Fibroblast of mammary gland (primary cell): Measurements from ENCODE around the gene HAT1.

ENCODE experiments used
- DNase-seq: peaks from one replicate; pipeline ENCODE4 v3.0.0-alpha.2; 2010; ENCODE audit warnings: low read depth
- H3K4me3 ChIP-seq: 2 replicates; pipeline ENCODE4 v1.5.1; 2011; ENCODE audit warnings: low read depth, mild to moderate bottlenecking, low read length, moderate library complexity; ENCODE audit not compliant: control insufficient read depth
- TF ChIP-seq, protein P1 (sequence below): conservative IDR thresholded peaks from 2 replicates; pipeline ENCODE4 v1.5.1; 2011; ENCODE audit warnings: low read depth, low read length, inconsistent platforms; ENCODE audit not compliant: control insufficient read depth, insufficient read depth

Gene HAT1

GRCh38 chr2:171939058-171939742 is 16.9 kb downstream of the HAT1 start:
- DNase-seq: no peak
- H3K4me3 ChIP-seq: no peak overlapping the region
- TF ChIP-seq, protein P1, sequence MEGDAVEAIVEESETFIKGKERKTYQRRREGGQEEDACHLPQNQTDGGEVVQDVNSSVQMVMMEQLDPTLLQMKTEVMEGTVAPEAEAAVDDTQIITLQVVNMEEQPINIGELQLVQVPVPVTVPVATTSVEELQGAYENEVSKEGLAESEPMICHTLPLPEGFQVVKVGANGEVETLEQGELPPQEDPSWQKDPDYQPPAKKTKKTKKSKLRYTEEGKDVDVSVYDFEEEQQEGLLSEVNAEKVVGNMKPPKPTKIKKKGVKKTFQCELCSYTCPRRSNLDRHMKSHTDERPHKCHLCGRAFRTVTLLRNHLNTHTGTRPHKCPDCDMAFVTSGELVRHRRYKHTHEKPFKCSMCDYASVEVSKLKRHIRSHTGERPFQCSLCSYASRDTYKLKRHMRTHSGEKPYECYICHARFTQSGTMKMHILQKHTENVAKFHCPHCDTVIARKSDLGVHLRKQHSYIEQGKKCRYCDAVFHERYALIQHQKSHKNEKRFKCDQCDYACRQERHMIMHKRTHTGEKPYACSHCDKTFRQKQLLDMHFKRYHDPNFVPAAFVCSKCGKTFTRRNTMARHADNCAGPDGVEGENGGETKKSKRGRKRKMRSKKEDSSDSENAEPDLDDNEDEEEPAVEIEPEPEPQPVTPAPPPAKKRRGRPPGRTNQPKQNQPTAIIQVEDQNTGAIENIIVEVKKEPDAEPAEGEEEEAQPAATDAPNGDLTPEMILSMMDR: no peak

- no peak overlapping the region for H3K4me3 ChIP-seq
- TF ChIP-seq, protein P1: no peak
- DNase-seq: no peak
Measured at GRCh38 chr2:171939743-171940071, 17.4 kb downstream of the HAT1 start.

DNA sequence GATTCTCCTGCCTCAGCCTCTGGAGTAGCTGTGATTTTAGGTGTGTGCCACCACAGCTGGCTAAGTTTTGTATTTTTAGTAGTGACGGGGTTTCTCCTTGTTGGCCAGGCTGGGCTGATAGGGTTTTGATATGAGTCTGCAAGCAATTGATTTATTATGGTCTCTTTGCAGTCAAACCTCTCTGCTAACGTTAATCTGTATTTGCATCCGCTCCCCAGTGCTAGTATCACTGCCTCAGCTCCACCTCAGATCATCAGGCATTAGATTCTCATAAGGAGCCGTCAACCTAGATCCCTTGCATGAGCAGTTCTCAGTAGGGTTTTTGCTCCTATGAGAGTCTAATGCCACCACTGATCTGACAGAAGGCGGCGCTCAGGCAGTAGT is 19.0 kb downstream of the HAT1 start:
- H3K4me3 ChIP-seq: no peak overlapping the region
- no peak for DNase-seq
- TF ChIP-seq, protein P1: no peak

DNA sequence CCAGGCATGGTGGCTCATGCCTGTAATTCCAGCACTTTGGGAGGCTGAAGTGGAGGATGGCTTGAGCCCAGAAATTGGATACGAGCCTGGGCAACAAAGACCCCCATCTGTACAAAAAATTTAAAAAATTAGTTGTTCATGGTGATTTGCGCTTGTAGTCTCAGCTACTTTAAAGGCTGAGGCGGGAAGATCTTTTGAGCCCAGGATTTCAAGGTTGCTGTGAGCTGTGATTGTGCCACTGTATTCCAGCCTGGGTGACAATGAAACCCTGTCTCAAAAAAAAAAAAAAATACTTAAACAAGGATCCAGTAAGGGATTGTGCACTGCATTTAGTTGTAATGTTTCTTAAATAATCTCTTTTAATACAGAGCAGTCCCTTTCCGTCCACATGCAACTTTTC is 21.6 kb downstream of the HAT1 start:
- TF ChIP-seq, protein P1: no peak
- H3K4me3 ChIP-seq: no peak overlapping the region
- DNase-seq: no peak

DNA sequence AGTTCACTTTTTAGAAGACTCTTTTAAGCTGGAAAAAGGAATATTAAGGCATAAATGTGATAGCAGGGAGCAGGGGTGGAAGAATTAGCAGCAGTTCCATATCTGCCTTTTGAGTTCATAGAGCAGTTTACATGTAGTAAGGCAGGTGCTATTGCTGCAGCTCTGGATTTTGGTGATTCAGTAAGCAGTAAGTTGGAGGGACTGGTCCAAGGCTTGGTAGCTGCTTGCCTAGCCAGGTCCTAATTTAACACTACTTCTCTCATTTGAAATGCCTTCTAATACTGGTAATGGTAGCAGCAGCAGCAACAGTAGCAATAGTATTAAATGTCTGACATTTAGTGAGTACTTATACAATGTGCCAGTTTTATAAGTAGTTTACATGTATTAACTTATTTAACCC is 30.0 kb downstream of the HAT1 start:
- no peak overlapping the region for H3K4me3 ChIP-seq
- TF ChIP-seq, protein P1: no peak
- no peak for DNase-seq

DNA sequence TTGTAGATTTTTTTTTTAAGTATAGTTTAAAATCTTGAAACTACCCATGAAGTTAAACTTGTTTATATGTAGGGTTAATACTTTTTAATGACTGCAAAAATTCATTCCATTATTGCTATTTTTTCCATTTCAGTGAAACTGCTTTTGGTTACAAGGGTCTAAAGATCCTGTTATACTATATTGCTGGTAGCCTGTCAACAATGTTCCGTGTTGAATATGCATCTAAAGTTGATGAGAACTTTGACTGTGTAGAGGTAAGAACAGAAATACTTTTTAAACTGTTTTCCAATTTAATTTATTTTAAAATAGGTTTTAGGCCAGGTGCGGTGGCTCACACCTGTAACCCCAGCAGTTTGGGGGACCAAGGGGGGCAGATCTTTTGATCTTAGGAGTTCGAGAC is 30.5 kb downstream of the HAT1 start:
- H3K4me3 ChIP-seq: no peak overlapping the region
- no peak for DNase-seq
- TF ChIP-seq, protein P1: no peak
